HCT116 (cell line): ENCODE data around the gene FLOT1. TPM values are rescaled to one million over a fixed set of nuclear protein-coding genes. Genes with fewer than 3 reads are reported as not detected.

ENCODE experiments used
- ATAC-seq: fragments of 200-7000 bp; cut with Tn5 transposase; 2 replicates; pipeline ENCODE4 v1.9.1; 2020; ENCODE audit warnings: mild to moderate bottlenecking, moderate library complexity
- BruUV-seq: library from RNA; stranded (reverse); fragments of 400-500 nt; replicated peaks from 2 replicates; lab custom pipeline; 2021; lab: Mats Ljungman, UMichigan
- CTCF ChIA-PET: fragments of 300-600 bp; sonication (Branson Sonifier 250); formaldehyde crosslinking; loops from one replicate; lab custom pipeline; 2021; ENCODE audit warnings: antibody characterized with exemption; lab: Charles Lee
- POLR2A ChIA-PET: fragments of 300-600, 350-600 bp; sonication (Branson Sonifier 250); formaldehyde crosslinking; loops from one replicate; lab custom pipeline; 2021; ENCODE audit warnings: antibody characterized with exemption; lab: Charles Lee
- RAD21 ChIA-PET, 2 experiments: fragments of 300-600 bp; sonication (Branson Sonifier 250); formaldehyde crosslinking; loops; one replicate each; lab custom pipeline; 2023; ENCODE audit warnings: low total read pairs in 2 of 2; ENCODE audit not compliant: uncharacterized antibody in 2 of 2, unreplicated experiment in 2 of 2, low non-redundant PET in 1 of 2; lab: Charles Lee
- DNase-seq: peaks from one replicate; pipeline ENCODE4 v3.0.0-alpha.2; 2010; ENCODE audit warnings: low read depth, low spot score
- H2AFZ ChIP-seq: fragments of 200-600 bp; shearing (Covaris generic), sonication (generic); 2 replicates; pipeline ENCODE4 v1.6.1; 2017; ENCODE audit warnings: low read depth, mixed run types, mixed read lengths, antibody characterized with exemption, low read length; ENCODE audit not compliant: poor library complexity, severe bottlenecking
- H3K27ac ChIP-seq: 2 replicates; pipeline ENCODE4 v1.5.1; 2012; ENCODE audit warnings: low read depth, low read length
- H3K27me3 ChIP-seq: fragments of 200-600 bp; sonication (generic); 2 replicates; pipeline ENCODE4 v1.6.1; 2016; ENCODE audit warnings: mixed run types, low read length, mixed read lengths; ENCODE audit not compliant: insufficient read depth
- H3K36me3 ChIP-seq, 2 experiments: fragments of 200-500 bp in 1 of 2; fragments of 200-600 bp in 1 of 2; sonication (Bioruptor generic) in 1 of 2; sonication (generic) in 1 of 2; 2 replicates each; pipeline versions ENCODE4 v1.5.1 to v1.6.1; 2014 to 2016; ENCODE audit warnings: low read length in 2 of 2, inconsistent platforms in 1 of 2, mixed read lengths in 1 of 2, mixed run types in 1 of 2; ENCODE audit not compliant: insufficient read depth in 2 of 2, control insufficient read depth in 1 of 2
- H3K4me1 ChIP-seq, 2 experiments: fragments of 200-600 bp in 1 of 2; sonication (generic) in 1 of 2; 2 replicates each; pipeline versions ENCODE4 v1.5.1 to v1.6.1; 2012 to 2017; ENCODE audit warnings: low read length in 2 of 2, inconsistent platforms in 1 of 2, mild to moderate bottlenecking in 1 of 2, mixed read lengths in 1 of 2, mixed run types in 1 of 2, moderate library complexity in 1 of 2; ENCODE audit not compliant: insufficient read depth in 2 of 2, control insufficient read depth in 1 of 2
- H3K4me2 ChIP-seq: fragments of 200-600 bp; sonication (generic); 2 replicates; pipeline ENCODE4 v1.6.1; 2017; ENCODE audit warnings: mixed run types, low read length, mixed read lengths
- H3K4me3 ChIP-seq, 2 experiments: fragments of 200-600 bp in 1 of 2; sonication (generic) in 1 of 2; replicated peaks in 1 of 2; 2 replicates each; pipeline ENCODE4 v1.5.1; 2011 to 2016; ENCODE audit warnings: low read length in 2 of 2, control low read depth in 1 of 2, low read depth in 1 of 2, mild to moderate bottlenecking in 1 of 2, mixed read lengths in 1 of 2, mixed run types in 1 of 2
- H3K79me2 ChIP-seq: fragments of 200-600 bp; sonication (generic); 2 replicates; pipeline ENCODE4 v1.6.1; 2017; ENCODE audit warnings: mild to moderate bottlenecking, mixed run types, low read length, moderate library complexity, mixed read lengths; ENCODE audit not compliant: insufficient read depth
- H3K9ac ChIP-seq: fragments of 200-600 bp; sonication (generic); 2 replicates; pipeline ENCODE4 v1.6.1; 2016; ENCODE audit warnings: low read length, mixed read lengths
- H3K9me2 ChIP-seq: fragments of 200-600 bp; sonication (generic), shearing (Covaris generic); 2 replicates; pipeline ENCODE4 v1.6.1; 2017; ENCODE audit warnings: mixed run types, mild to moderate bottlenecking, moderate library complexity; ENCODE audit not compliant: insufficient read depth
- H3K9me3 ChIP-seq, 2 experiments: fragments of 200-500 bp in 1 of 2; fragments of 200-600 bp in 1 of 2; sonication (Bioruptor generic) in 1 of 2; sonication (generic) in 1 of 2; 2 replicates each; pipeline ENCODE4 v1.6.1; 2014 to 2017; ENCODE audit warnings: low read length in 2 of 2, mixed read lengths in 2 of 2, inconsistent platforms in 1 of 2, low read depth in 1 of 2, mild to moderate bottlenecking in 1 of 2, mixed run types in 1 of 2, moderate library complexity in 1 of 2; ENCODE audit not compliant: control insufficient read depth in 1 of 2, insufficient read depth in 1 of 2
- H4K20me1 ChIP-seq: fragments of 200-600 bp; sonication (generic), shearing (Covaris generic); 2 replicates; pipeline ENCODE4 v1.6.1; 2017; ENCODE audit warnings: mixed run types, mild to moderate bottlenecking, moderate library complexity; ENCODE audit not compliant: insufficient read depth
- CBX3 ChIP-seq: IDR thresholded peaks from 2 replicates; pipeline ENCODE4 v1.6.1; 2012; ENCODE audit warnings: low read depth
- JUND ChIP-seq: IDR thresholded peaks from 2 replicates; pipeline ENCODE4 v1.6.1; 2012
- TCF7L2 ChIP-seq: IDR thresholded peaks from 2 replicates; pipeline ENCODE4 v1.7.0; 2011; ENCODE audit warnings: borderline replicate concordance, inconsistent platforms; ENCODE audit not compliant: insufficient read depth, insufficient read length; ENCODE audit errors: extremely low read depth
- ZFX ChIP-seq: fragments of 450-650 bp; IDR thresholded peaks from 2 replicates; pipeline ENCODE4 v1.6.1; 2017
- intact Hi-C: fragments of 100-400 bp; cut with micrococcal nuclease; formaldehyde crosslinking; loops from 2 replicates; pipeline ENCODE4 v1.10.0; 2022
- total RNA-seq: library from RNA; stranded (reverse); gene quantifications from one replicate; pipeline ENCODE4 v1.2.1, GENCODE V29; 2021; ENCODE audit not compliant: unreplicated experiment
- TF ChIP-seq, protein P1 (sequence below), 3 experiments: fragments of 200-600 bp in 1 of 3; sonication (generic) in 1 of 3; IDR thresholded peaks in 2 of 3; conservative IDR thresholded peaks in 1 of 3; 2 replicates each; pipeline ENCODE4 v1.5.1; 2012 to 2017; ENCODE audit warnings: low read depth in 2 of 3, low read length in 2 of 3, antibody characterized with exemption in 1 of 3, borderline replicate concordance in 1 of 3, control low read depth in 1 of 3, mild to moderate bottlenecking in 1 of 3, mixed read lengths in 1 of 3, mixed run types in 1 of 3, moderate library complexity in 1 of 3; ENCODE audit not compliant: insufficient read depth in 1 of 3
- TF ChIP-seq, protein P2 (sequence below): IDR thresholded peaks from 2 replicates; pipeline ENCODE4 v1.6.1; 2012
- TF ChIP-seq, protein P3 (sequence below): IDR thresholded peaks from 2 replicates; pipeline ENCODE4 v1.6.1; 2011; ENCODE audit warnings: mild to moderate bottlenecking, low read length, moderate library complexity; ENCODE audit not compliant: insufficient replicate concordance; ENCODE audit errors: extremely low read depth
- TF ChIP-seq, protein P4 (sequence below): IDR thresholded peaks from 2 replicates; pipeline ENCODE4 v1.6.1; 2012

The FLOT1 gene
- total RNA-seq, 1 experiment from 2014 or later: 117 TPM

DNA sequence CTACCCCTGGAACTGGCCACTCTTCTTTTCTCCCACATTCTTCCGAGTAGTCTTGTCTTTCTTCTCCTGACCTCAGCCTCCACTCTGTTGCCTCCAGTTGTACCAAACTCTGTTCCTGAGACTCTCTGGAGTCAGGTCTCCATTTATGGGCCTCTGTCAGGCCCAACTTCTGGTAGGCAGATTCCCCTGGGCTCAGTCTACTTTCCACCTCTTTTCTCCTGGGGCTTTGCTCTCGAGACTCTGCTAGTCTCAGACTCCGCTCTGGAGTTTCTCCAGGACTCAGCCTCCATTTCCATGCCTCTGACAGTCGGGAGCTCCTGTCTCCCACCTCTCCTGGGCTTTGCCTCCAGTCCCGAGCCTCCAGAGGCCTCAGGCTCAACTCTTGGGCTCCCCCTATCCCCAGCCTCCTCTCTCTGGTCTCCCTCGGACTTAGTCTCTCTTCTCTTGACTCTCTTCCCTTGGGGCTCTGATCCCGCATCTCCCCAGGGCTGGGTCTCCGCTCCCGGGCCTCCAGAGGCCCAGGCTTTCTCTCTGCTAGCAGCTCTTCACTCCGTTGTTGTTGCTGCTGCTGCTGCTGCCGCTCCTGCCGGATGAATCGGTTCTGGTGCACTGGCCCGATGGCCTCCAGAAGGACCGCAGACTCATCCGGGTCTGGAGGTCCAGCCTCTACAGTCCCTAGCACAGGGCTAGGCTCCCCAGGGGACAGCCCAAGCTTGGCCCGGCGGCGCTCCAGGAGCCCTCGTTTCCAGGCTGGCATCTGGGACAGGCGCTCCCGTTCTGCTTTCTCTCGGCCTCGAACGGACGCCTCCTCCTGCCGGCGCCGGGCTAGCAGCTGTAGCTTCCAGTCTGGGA lies 57.1 kb downstream of the FLOT1 start:
- no peaks in the 10 kb centered on the region for H3K27me3 ChIP-seq
- peak overlapping the region; percentile 87 to 98 for H3K4me3 ChIP-seq
- no peaks in the 10 kb centered on the region for H4K20me1 ChIP-seq
- peaks cover 57 to 79% of the 10 kb centered on the region in 2 experiments for H3K4me1 ChIP-seq
- peak overlapping the region; percentile 95 for H3K9ac ChIP-seq
- H3K27ac ChIP-seq: peak overlapping the region; percentile 98
- H3K36me3 ChIP-seq: no peaks in the 10 kb centered on the region
- CTCF ChIA-PET: no interaction called here
- RAD21 ChIA-PET: no interaction called here
- no peaks in the 10 kb centered on the region for H3K9me3 ChIP-seq
- H3K4me2 ChIP-seq: peak overlapping the region; percentile 98
- POLR2A ChIA-PET: no interaction called here
- no peak for TF ChIP-seq CBX3
- TF ChIP-seq, protein P1, sequence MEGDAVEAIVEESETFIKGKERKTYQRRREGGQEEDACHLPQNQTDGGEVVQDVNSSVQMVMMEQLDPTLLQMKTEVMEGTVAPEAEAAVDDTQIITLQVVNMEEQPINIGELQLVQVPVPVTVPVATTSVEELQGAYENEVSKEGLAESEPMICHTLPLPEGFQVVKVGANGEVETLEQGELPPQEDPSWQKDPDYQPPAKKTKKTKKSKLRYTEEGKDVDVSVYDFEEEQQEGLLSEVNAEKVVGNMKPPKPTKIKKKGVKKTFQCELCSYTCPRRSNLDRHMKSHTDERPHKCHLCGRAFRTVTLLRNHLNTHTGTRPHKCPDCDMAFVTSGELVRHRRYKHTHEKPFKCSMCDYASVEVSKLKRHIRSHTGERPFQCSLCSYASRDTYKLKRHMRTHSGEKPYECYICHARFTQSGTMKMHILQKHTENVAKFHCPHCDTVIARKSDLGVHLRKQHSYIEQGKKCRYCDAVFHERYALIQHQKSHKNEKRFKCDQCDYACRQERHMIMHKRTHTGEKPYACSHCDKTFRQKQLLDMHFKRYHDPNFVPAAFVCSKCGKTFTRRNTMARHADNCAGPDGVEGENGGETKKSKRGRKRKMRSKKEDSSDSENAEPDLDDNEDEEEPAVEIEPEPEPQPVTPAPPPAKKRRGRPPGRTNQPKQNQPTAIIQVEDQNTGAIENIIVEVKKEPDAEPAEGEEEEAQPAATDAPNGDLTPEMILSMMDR (IDR thresholded peaks at IDR 0.05 in 2 of 3, conservative IDR thresholded peaks at IDR 0.05 in 1 of 3; ENCODE audit: borderline replicate concordance in 1 of 3, insufficient read depth in 1 of 3, low read depth in 2 of 3, low read length in 2 of 3): peak in 2 of 3 experiments; percentile 9 to 17; a peak in 1 of 6 replicates
- TF ChIP-seq, all 23 proteins: peak for 1
- no TSS peak for BruUV-seq
- intact Hi-C loops: loop anchor here (2.0 kb wide), 1 partner anchor 35 kb away; the partner anchor contains the start of gene TUBB
- H3K79me2 ChIP-seq: peaks cover 56% of the 10 kb centered on the region
- ATAC-seq (no peak), DNase-seq (no peak)
- H2AFZ ChIP-seq: no peak overlapping the region
- no peaks in the 10 kb centered on the region for H3K9me2 ChIP-seq

DNA sequence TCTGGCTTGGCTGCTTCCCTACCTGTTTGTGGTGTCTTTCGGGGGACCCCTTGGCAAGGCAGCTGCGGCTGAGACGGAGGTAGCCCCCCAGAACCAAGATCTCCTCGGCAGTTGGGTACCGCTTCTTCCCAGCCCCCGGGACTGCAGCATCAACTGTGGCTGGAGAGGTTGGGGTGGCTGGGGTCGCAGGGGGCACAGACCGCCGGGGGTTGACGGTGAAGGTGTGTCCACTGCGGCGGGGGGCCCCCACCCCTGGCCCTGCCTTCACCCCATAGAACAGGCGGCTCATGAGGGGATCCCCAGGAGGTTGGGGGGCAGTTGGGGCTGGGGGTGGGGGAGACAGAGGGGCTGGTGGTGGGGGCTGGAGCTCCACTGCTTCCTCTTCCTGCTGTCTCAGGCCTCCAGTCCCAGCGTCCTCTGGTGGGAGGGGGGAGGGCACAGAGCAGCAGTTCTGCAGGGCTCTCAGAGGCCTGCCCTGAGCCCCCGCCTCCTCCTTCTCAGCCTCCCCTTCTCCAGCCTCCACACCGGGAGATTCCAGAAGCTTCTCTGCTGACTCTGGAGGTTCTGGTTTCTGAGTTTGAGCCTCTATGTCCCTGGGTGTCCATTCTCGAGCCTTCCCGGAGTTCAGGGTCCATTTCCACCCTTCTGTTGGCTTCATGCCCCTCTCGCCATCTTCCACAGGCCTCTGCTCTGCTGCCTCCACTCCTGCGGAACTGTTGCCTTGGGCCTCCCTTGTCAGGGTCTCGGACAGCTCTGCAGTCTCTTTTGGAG lies 57.9 kb downstream of the FLOT1 start:
- Histone ChIP-seq H3K79me2 (peaks cover 58% of the 10 kb centered on the region), H3K27ac (peak overlapping the region; percentile 85), H3K36me3 (no peaks in the 10 kb centered on the region), H3K9me2 (no peaks in the 10 kb centered on the region), H3K4me1 (peaks cover 49 to 73% of the 10 kb centered on the region in 2 experiments), H3K9me3 (no peaks in the 10 kb centered on the region), H4K20me1 (no peaks in the 10 kb centered on the region), H3K4me3 (peak overlapping the region; percentile 38 to 54; a peak in 2 of 4 replicates), H3K9ac (peak overlapping the region; percentile 95), H3K27me3 (no peaks in the 10 kb centered on the region), H2AFZ (no peak overlapping the region), H3K4me2 (peak overlapping the region; percentile 98)
- intact Hi-C loops: no loop called here
- BruUV-seq: no TSS peak
- POLR2A ChIA-PET: no interaction called here
- DNase-seq (no peak), ATAC-seq (no peak)
- CTCF ChIA-PET: no interaction called here
- RAD21 ChIA-PET: no interaction called here
- TF ChIP-seq, protein P2, sequence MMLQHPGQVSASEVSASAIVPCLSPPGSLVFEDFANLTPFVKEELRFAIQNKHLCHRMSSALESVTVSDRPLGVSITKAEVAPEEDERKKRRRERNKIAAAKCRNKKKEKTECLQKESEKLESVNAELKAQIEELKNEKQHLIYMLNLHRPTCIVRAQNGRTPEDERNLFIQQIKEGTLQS: no peak
- TF ChIP-seq ZFX: no peak
- TF ChIP-seq, protein P3, sequence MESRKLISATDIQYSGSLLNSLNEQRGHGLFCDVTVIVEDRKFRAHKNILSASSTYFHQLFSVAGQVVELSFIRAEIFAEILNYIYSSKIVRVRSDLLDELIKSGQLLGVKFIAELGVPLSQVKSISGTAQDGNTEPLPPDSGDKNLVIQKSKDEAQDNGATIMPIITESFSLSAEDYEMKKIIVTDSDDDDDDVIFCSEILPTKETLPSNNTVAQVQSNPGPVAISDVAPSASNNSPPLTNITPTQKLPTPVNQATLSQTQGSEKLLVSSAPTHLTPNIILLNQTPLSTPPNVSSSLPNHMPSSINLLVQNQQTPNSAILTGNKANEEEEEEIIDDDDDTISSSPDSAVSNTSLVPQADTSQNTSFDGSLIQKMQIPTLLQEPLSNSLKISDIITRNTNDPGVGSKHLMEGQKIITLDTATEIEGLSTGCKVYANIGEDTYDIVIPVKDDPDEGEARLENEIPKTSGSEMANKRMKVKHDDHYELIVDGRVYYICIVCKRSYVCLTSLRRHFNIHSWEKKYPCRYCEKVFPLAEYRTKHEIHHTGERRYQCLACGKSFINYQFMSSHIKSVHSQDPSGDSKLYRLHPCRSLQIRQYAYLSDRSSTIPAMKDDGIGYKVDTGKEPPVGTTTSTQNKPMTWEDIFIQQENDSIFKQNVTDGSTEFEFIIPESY: no peak
- TF ChIP-seq, protein P4, sequence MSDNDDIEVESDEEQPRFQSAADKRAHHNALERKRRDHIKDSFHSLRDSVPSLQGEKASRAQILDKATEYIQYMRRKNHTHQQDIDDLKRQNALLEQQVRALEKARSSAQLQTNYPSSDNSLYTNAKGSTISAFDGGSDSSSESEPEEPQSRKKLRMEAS: no peak
- TF ChIP-seq, protein P1 (IDR thresholded peaks at IDR 0.05 in 2 of 3, conservative IDR thresholded peaks at IDR 0.05 in 1 of 3; ENCODE audit: borderline replicate concordance in 1 of 3, insufficient read depth in 1 of 3, low read depth in 2 of 3, low read length in 2 of 3): no peak
- no peak for TF ChIP-seq TCF7L2
- no peak for TF ChIP-seq JUND
